SU-DHL-6 (cell line): Measurements from ENCODE around the gene NACAD.

ENCODE experiments used
- H2AFZ ChIP-seq: fragments of 200-600 bp; sonication (generic); 2 replicates; pipeline ENCODE4 v1.6.1; 2014; ENCODE audit warnings: low read depth, mild to moderate bottlenecking, moderate library complexity, mixed read lengths, antibody characterized with exemption, low read length; ENCODE audit not compliant: severe bottlenecking
- H3F3A ChIP-seq: fragments of 200-600 bp; shearing (Covaris generic); 2 replicates; pipeline ENCODE4 v1.6.0; 2016; ENCODE audit warnings: antibody characterized with exemption, mild to moderate bottlenecking; ENCODE audit not compliant: insufficient read depth
- H3K27ac ChIP-seq: fragments of 200-600 bp; sonication (generic); 2 replicates; pipeline ENCODE4 v1.5.1; 2016; ENCODE audit warnings: low read depth, mild to moderate bottlenecking, low read length, moderate library complexity, mixed read lengths
- H3K27me3 ChIP-seq: fragments of 200-600 bp; sonication (generic), shearing (Covaris generic); 2 replicates; pipeline ENCODE4 v1.6.0; 2014; ENCODE audit warnings: mild to moderate bottlenecking, low read length
- H3K36me3 ChIP-seq: fragments of 200-600 bp; sonication (generic); 2 replicates; pipeline ENCODE4 v1.6.1; 2014; ENCODE audit warnings: mild to moderate bottlenecking, low read length, mixed read lengths
- H3K4me2 ChIP-seq: fragments of 300-600, 200-600 bp; shearing (Covaris generic), sonication (generic); 2 replicates; pipeline ENCODE4 v1.6.0; 2014; ENCODE audit warnings: low read length, low read depth, mild to moderate bottlenecking; ENCODE audit not compliant: poor library complexity, severe bottlenecking
- H3K4me3 ChIP-seq: fragments of 200-600 bp; sonication (generic); 2 replicates; pipeline ENCODE4 v1.5.1; 2014; ENCODE audit warnings: antibody characterized with exemption, low read length, mild to moderate bottlenecking, mixed read lengths; ENCODE audit not compliant: insufficient read depth, poor library complexity, severe bottlenecking
- H3K79me2 ChIP-seq: fragments of 200-600 bp; sonication (generic); 2 replicates; pipeline ENCODE4 v1.6.1; 2014; ENCODE audit warnings: mild to moderate bottlenecking, low read length, moderate library complexity; ENCODE audit not compliant: insufficient read depth
- H3K9ac ChIP-seq: fragments of 200-600 bp; sonication (generic); 2 replicates; pipeline ENCODE4 v1.7.0; 2014; ENCODE audit warnings: mild to moderate bottlenecking, low read length
- H3K9me2 ChIP-seq: fragments of 200-600 bp; sonication (generic); replicated peaks from 2 replicates; pipeline ENCODE4 v1.6.1; 2014; ENCODE audit warnings: low read length; ENCODE audit not compliant: insufficient read depth
- H3K9me3 ChIP-seq: fragments of 200-600 bp; sonication (generic); 2 replicates; pipeline ENCODE4 v1.6.1; 2014; ENCODE audit warnings: low read length, mixed read lengths; ENCODE audit not compliant: insufficient read depth
- H4K20me1 ChIP-seq: fragments of 200-600 bp; sonication (generic); 2 replicates; pipeline ENCODE4 v1.6.1; 2014; ENCODE audit warnings: low read depth, mild to moderate bottlenecking, antibody characterized with exemption, low read length, moderate library complexity, mixed read lengths
- CTCF ChIP-seq: fragments of 200-600 bp; sonication (generic); IDR thresholded peaks from one replicate; pipeline ENCODE4 v1.5.1; 2017; ENCODE audit warnings: antibody characterized with exemption, mild to moderate bottlenecking, low read length, moderate library complexity; ENCODE audit not compliant: insufficient read depth, poor library complexity, severe bottlenecking
- EZH2phosphoT487 ChIP-seq: fragments of 200-600 bp; sonication (generic), shearing (Covaris generic); conservative IDR thresholded peaks from 2 replicates; pipeline ENCODE4 v1.6.1; 2018; ENCODE audit warnings: mild to moderate bottlenecking, antibody characterized with exemption, low read length, moderate library complexity, mixed read lengths

NACAD gene, protein sequence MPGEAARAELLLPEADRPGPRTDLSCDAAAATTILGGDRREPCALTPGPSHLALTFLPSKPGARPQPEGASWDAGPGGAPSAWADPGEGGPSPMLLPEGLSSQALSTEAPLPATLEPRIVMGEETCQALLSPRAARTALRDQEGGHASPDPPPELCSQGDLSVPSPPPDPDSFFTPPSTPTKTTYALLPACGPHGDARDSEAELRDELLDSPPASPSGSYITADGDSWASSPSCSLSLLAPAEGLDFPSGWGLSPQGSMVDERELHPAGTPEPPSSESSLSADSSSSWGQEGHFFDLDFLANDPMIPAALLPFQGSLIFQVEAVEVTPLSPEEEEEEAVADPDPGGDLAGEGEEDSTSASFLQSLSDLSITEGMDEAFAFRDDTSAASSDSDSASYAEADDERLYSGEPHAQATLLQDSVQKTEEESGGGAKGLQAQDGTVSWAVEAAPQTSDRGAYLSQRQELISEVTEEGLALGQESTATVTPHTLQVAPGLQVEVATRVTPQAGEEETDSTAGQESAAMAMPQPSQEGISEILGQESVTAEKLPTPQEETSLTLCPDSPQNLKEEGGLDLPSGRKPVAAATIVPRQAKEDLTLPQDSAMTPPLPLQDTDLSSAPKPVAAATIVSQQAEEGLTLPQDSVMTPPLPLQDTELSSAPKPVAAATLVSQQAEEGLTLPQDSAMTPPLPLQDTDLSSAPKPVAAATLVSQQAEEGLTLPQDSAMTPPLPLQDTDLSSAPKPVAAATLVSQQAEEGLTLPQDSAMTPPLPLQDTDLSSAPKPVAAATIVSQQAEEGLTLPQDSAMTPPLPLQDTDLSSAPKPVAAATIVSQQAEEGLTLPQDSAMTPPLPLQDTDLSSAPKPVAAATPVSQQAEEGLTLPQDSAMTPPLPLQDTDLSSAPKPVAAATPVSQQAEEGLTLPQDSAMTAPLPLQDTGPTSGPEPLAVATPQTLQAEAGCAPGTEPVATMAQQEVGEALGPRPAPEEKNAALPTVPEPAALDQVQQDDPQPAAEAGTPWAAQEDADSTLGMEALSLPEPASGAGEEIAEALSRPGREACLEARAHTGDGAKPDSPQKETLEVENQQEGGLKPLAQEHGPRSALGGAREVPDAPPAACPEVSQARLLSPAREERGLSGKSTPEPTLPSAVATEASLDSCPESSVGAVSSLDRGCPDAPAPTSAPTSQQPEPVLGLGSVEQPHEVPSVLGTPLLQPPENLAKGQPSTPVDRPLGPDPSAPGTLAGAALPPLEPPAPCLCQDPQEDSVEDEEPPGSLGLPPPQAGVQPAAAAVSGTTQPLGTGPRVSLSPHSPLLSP (N-terminal part only)

DNA sequence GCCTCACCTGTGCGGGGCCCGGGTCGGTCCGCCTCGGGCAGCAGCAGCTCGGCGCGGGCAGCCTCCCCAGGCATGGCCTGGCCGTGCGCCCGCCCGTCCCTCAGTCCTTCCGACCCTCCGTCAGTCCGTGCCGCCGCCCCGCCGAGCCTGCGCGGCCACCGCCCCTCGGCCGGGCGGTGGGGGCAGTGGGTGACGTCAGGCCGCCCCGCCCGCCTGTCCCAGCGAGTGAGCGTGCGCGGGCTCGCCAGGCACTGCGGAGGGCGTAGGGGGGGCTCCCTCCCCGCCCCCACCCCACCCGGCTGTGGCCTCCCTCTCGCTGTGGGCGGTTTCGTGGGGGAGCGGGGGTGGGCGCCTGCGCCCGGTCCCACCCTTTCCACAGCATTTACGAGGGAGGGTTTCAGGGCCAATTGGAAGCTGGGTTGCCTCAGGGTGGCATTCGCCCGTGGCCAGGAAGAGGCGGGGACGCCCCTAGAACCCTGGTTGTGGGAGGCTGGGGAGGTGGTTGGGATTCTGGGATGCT is at the start of gene NACAD:
Gene NACAD, minus strand, starts transcription at position 149 of the 520 bp plus-strand sequence. Its CDS starts 75 bp downstream, at position 74.
- no peaks in the 10 kb centered on the region for H3F3A ChIP-seq
- H3K9ac ChIP-seq, result no peak within 1 kb of the TSS
- H3K4me2 ChIP-seq, result no peak within 1 kb of the TSS
- no peaks in the 10 kb centered on the region for H3K36me3 ChIP-seq
- TF ChIP-seq EZH2phosphoT487, result no peak
- TF ChIP-seq CTCF, result no peak
- H3K9me2 ChIP-seq, result no peaks in the 10 kb centered on the region
- H3K27me3 ChIP-seq, result no peaks in the 10 kb centered on the region
- H4K20me1 ChIP-seq, result no peaks in the 10 kb centered on the region
- no peaks in the 10 kb centered on the region for H3K9me3 ChIP-seq
- no peak within 1 kb of the TSS for H3K27ac ChIP-seq
- H3K79me2 ChIP-seq, result no peaks in the 10 kb centered on the region
- H2AFZ ChIP-seq, result no peak within 1 kb of the TSS
- H3K4me3 ChIP-seq, result no peak within 1 kb of the TSS

- no peaks in the 10 kb centered on the region for H3K27me3 ChIP-seq
- H3K4me2 ChIP-seq, result no peak overlapping the region
- H2AFZ ChIP-seq, result no peak overlapping the region
- no peaks in the 10 kb centered on the region for H3F3A ChIP-seq
- no peak overlapping the region for H3K4me3 ChIP-seq
- TF ChIP-seq CTCF (peak; percentile 93), EZH2phosphoT487 (no peak)
- H3K27ac ChIP-seq, result no peak overlapping the region
- H3K79me2 ChIP-seq, result no peaks in the 10 kb centered on the region
- no peaks in the 10 kb centered on the region for H4K20me1 ChIP-seq
- H3K9me3 ChIP-seq, result no peaks in the 10 kb centered on the region
- H3K9me2 ChIP-seq, result no peaks in the 10 kb centered on the region
- no peak overlapping the region for H3K9ac ChIP-seq
- H3K36me3 ChIP-seq, result no peaks in the 10 kb centered on the region
Observed at GRCh38 chr7:45136106-45137060, 47.6 kb upstream of the NACAD start.
